SK-N-SH (cell line): ENCODE measurements around the gene ANKMY1. TPM values are rescaled to one million over a fixed set of nuclear protein-coding genes. Genes with fewer than 3 reads are reported as not detected.

Experiments used
- CTCF ChIA-PET: fragments of 300-600, 350-600 bp; formaldehyde crosslinking; extraction: SDS; loops from one replicate; lab custom pipeline; 2021; lab: Yijun Ruan, JAX
- POLR2A ChIA-PET: fragments of 350-600 bp; sonication (Branson Sonifier 250); formaldehyde crosslinking; extraction: SDS; loops from one replicate; lab custom pipeline; 2020; ENCODE audit warnings: antibody characterized with exemption, inconsistent platforms; lab: Yijun Ruan, JAX
- DNase-seq: peaks from one replicate; pipeline ENCODE4 v3.0.0; 2012
- H2AFZ ChIP-seq: fragments of 200-600 bp; sonication (generic); 2 replicates; pipeline ENCODE4 v1.8.1; 2016; ENCODE audit warnings: antibody characterized with exemption, mild to moderate bottlenecking, low read depth
- H3F3A ChIP-seq: fragments of 200-600 bp; sonication (generic); replicated peaks from 2 replicates; pipeline ENCODE3; 2016; ENCODE audit warnings: antibody characterized with exemption, mild to moderate bottlenecking; ENCODE audit not compliant: insufficient read depth
- H3K27ac ChIP-seq, 2 experiments: fragments of 200-500 bp in 1 of 2; fragments of 200-600 bp in 1 of 2; sonication (Bioruptor generic) in 1 of 2; sonication (generic), shearing (Covaris generic) in 1 of 2; 2 replicates each; pipeline versions ENCODE4 v1.5.1 to v1.6.1; 2014 to 2016; ENCODE audit warnings: low read depth in 2 of 2, inconsistent platforms in 1 of 2, low read length in 1 of 2, mild to moderate bottlenecking in 1 of 2, mixed read lengths in 1 of 2
- H3K27me3 ChIP-seq: fragments of 200-600 bp; sonication (generic), shearing (Covaris generic); 2 replicates; pipeline ENCODE4 v1.6.1; 2016; ENCODE audit warnings: mixed run types; ENCODE audit not compliant: insufficient read depth
- H3K36me3 ChIP-seq, 2 experiments: fragments of 200-500 bp in 1 of 2; fragments of 200-600 bp in 1 of 2; sonication (Bioruptor generic) in 1 of 2; sonication (generic) in 1 of 2; replicated peaks in 1 of 2; 2 replicates each; pipeline versions ENCODE3 to v1.5.1; 2014 to 2016; ENCODE audit warnings: low read length in 1 of 2, mild to moderate bottlenecking in 1 of 2; ENCODE audit not compliant: insufficient read depth in 2 of 2, control insufficient read depth in 1 of 2
- H3K4me1 ChIP-seq, 2 experiments: fragments of 200-500 bp in 1 of 2; fragments of 200-600 bp in 1 of 2; sonication (Bioruptor generic) in 1 of 2; sonication (generic), shearing (Covaris generic) in 1 of 2; 2 replicates each; pipeline versions ENCODE4 v1.5.1 to v1.6.1; 2014 to 2016; ENCODE audit warnings: low read depth in 1 of 2, low read length in 1 of 2, mixed run types in 1 of 2; ENCODE audit not compliant: insufficient read depth in 2 of 2, control insufficient read depth in 1 of 2
- H3K4me2 ChIP-seq: fragments of 200-600 bp; sonication (generic), shearing (Covaris generic); 2 replicates; pipeline ENCODE4 v1.6.1; 2017; ENCODE audit warnings: mixed run types
- H3K4me3 ChIP-seq, 2 experiments: fragments of 200-500 bp in 1 of 2; fragments of 200-600 bp in 1 of 2; sonication (Bioruptor generic) in 1 of 2; sonication (generic), shearing (Covaris generic) in 1 of 2; 2 replicates each; pipeline versions ENCODE4 v1.5.1 to v1.8.1; 2014 to 2016; ENCODE audit warnings: low read depth in 2 of 2, inconsistent platforms in 1 of 2, low read length in 1 of 2, mild to moderate bottlenecking in 1 of 2, mixed read lengths in 1 of 2, moderate library complexity in 1 of 2
- H3K79me2 ChIP-seq: fragments of 200-600 bp; sonication (generic); 2 replicates; pipeline ENCODE4 v1.8.1; 2017; ENCODE audit warnings: mild to moderate bottlenecking; ENCODE audit not compliant: insufficient read depth
- H3K9ac ChIP-seq: fragments of 200-600 bp; sonication (generic); 2 replicates; pipeline ENCODE4 v1.6.1; 2017; ENCODE audit warnings: mixed run types
- H3K9me2 ChIP-seq: fragments of 200-600 bp; sonication (generic); 2 replicates; pipeline ENCODE4 v1.6.1; 2017; ENCODE audit warnings: mixed run types
- H3K9me3 ChIP-seq: fragments of 200-600 bp; sonication (generic); 2 replicates; pipeline ENCODE4 v1.6.1; 2017; ENCODE audit warnings: mixed run types, mild to moderate bottlenecking, moderate library complexity
- H4K20me1 ChIP-seq: fragments of 200-600 bp; sonication (generic); 2 replicates; pipeline ENCODE4 v1.6.1; 2017; ENCODE audit warnings: mild to moderate bottlenecking, mixed run types; ENCODE audit not compliant: insufficient read depth
- ELF1 ChIP-seq: IDR thresholded peaks from 2 replicates; pipeline ENCODE4 v1.4.0; 2012
- FOXJ3 ChIP-seq: sonication (generic); formaldehyde crosslinking; IDR thresholded peaks from 2 replicates; pipeline ENCODE4 v1.5.1; 2020; ENCODE audit warnings: mild to moderate bottlenecking, missing genetic modification reagents
- FOXM1 ChIP-seq: IDR thresholded peaks from 2 replicates; pipeline ENCODE4 v1.4.0; 2012; ENCODE audit warnings: low read depth, mild to moderate bottlenecking
- GATA2 ChIP-seq: sonication (generic); formaldehyde crosslinking; IDR thresholded peaks from 2 replicates; pipeline ENCODE4 v1.5.0; 2020; ENCODE audit warnings: mild to moderate bottlenecking, missing genetic modification reagents
- NFIC ChIP-seq: IDR thresholded peaks from 2 replicates; pipeline ENCODE4 v1.4.0; 2012; ENCODE audit warnings: borderline replicate concordance
- POLR2AphosphoS5 ChIP-seq: IDR thresholded peaks from 2 replicates; pipeline ENCODE4 v1.6.1; 2012; ENCODE audit warnings: low read depth, low read length
- RAD21 ChIP-seq: IDR thresholded peaks from 2 replicates; pipeline ENCODE4 v1.6.1; 2012; ENCODE audit warnings: mild to moderate bottlenecking, low read length
- RXRA ChIP-seq: IDR thresholded peaks from 2 replicates; pipeline ENCODE4 v1.4.0; 2012; ENCODE audit warnings: low read depth, mild to moderate bottlenecking, borderline replicate concordance
- SIN3A ChIP-seq: IDR thresholded peaks from 2 replicates; pipeline ENCODE4 v1.6.1; 2012; ENCODE audit warnings: low read depth, mild to moderate bottlenecking, low read length, moderate library complexity, borderline replicate concordance
- SMC3 ChIP-seq: IDR thresholded peaks from 2 replicates; pipeline ENCODE4 v1.6.1; 2012; ENCODE audit warnings: low read depth, low read length, improper control_type of control experiment
- YY1 ChIP-seq: IDR thresholded peaks from 2 replicates; pipeline ENCODE4 v1.4.0; 2012; ENCODE audit warnings: low read depth, mild to moderate bottlenecking
- WGBS: methylation state at CpG from one replicate; pipeline ENCODE4 v1.1.6; 2017; ENCODE audit warnings: low lambda C conversion rate; 5-methylcytosine and 5-hydroxymethylcytosine counted together
- polyA plus RNA-seq, 3 experiments: library from polyadenylated mRNA; depleted of rRNA; stranded (reverse); fragments of >200 nt; gene quantifications; 2 replicates each; pipeline ENCODE4 v1.2.3, GENCODE V29; 2012
- TF ChIP-seq, protein P1 (sequence below): fragments of 200-600 bp; sonication (generic); IDR thresholded peaks from 2 replicates; pipeline ENCODE4 v1.6.1; 2017; ENCODE audit warnings: antibody characterized with exemption, mild to moderate bottlenecking, moderate library complexity
- TF ChIP-seq, protein P2 (sequence below): IDR thresholded peaks from 2 replicates; pipeline ENCODE4; 2012

The ANKMY1 gene
- polyA plus RNA-seq, 1 of the 3 experiments (the other 2 are of a cell fraction): 12.1 TPM

GRCh38 chr2:240513549-240514287 is 44.1 kb downstream of the ANKMY1 start:
- Histone ChIP-seq H3K36me3 (peaks cover 3 to 14% of the 10 kb centered on the region in 2 experiments), H3F3A (no peaks in the 10 kb centered on the region), H3K9me2 (no peaks in the 10 kb centered on the region), H3K9me3 (no peaks in the 10 kb centered on the region), H3K27me3 (no peaks in the 10 kb centered on the region), H3K9ac (no peak overlapping the region), H4K20me1 (no peaks in the 10 kb centered on the region), H2AFZ (no peak overlapping the region), H3K4me1 (no peaks in the 10 kb centered on the region; a peak in 1 of 4 replicates), H3K27ac (no peak overlapping the region), H3K79me2 (no peaks in the 10 kb centered on the region), H3K4me2 (no peak overlapping the region), H3K4me3 (no peak overlapping the region)
- POLR2A ChIA-PET: interaction anchor here (1.0 kb wide), 1 partner anchor 47 kb away, joined by 3 read pairs; no protein-coding TSS in a partner anchor
- WGBS: 59% methylated on average over 11 of the region's 13 CpGs
- TF ChIP-seq POLR2AphosphoS5 (no peak), RXRA (no peak), NFIC (no peak), SIN3A (no peak), RAD21 (peak; percentile 72), SMC3 (peak; percentile 65), YY1 (no peak)
- TF ChIP-seq, protein P1, sequence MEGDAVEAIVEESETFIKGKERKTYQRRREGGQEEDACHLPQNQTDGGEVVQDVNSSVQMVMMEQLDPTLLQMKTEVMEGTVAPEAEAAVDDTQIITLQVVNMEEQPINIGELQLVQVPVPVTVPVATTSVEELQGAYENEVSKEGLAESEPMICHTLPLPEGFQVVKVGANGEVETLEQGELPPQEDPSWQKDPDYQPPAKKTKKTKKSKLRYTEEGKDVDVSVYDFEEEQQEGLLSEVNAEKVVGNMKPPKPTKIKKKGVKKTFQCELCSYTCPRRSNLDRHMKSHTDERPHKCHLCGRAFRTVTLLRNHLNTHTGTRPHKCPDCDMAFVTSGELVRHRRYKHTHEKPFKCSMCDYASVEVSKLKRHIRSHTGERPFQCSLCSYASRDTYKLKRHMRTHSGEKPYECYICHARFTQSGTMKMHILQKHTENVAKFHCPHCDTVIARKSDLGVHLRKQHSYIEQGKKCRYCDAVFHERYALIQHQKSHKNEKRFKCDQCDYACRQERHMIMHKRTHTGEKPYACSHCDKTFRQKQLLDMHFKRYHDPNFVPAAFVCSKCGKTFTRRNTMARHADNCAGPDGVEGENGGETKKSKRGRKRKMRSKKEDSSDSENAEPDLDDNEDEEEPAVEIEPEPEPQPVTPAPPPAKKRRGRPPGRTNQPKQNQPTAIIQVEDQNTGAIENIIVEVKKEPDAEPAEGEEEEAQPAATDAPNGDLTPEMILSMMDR: peak; percentile 55
- TF ChIP-seq, protein P2, sequence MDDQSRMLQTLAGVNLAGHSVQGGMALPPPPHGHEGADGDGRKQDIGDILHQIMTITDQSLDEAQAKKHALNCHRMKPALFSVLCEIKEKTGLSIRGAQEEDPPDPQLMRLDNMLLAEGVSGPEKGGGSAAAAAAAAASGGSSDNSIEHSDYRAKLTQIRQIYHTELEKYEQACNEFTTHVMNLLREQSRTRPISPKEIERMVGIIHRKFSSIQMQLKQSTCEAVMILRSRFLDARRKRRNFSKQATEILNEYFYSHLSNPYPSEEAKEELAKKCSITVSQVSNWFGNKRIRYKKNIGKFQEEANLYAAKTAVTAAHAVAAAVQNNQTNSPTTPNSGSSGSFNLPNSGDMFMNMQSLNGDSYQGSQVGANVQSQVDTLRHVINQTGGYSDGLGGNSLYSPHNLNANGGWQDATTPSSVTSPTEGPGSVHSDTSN: no peak
- CTCF ChIA-PET: interaction anchor here (0.6 to 2.3 kb wide), 28 partner anchors 9 to 326 kb away, joined by 3 to 11 read pairs (median 4); partner anchors contain the start of gene RNPEPL1
- peak; percentile 87 for DNase-seq

DNA sequence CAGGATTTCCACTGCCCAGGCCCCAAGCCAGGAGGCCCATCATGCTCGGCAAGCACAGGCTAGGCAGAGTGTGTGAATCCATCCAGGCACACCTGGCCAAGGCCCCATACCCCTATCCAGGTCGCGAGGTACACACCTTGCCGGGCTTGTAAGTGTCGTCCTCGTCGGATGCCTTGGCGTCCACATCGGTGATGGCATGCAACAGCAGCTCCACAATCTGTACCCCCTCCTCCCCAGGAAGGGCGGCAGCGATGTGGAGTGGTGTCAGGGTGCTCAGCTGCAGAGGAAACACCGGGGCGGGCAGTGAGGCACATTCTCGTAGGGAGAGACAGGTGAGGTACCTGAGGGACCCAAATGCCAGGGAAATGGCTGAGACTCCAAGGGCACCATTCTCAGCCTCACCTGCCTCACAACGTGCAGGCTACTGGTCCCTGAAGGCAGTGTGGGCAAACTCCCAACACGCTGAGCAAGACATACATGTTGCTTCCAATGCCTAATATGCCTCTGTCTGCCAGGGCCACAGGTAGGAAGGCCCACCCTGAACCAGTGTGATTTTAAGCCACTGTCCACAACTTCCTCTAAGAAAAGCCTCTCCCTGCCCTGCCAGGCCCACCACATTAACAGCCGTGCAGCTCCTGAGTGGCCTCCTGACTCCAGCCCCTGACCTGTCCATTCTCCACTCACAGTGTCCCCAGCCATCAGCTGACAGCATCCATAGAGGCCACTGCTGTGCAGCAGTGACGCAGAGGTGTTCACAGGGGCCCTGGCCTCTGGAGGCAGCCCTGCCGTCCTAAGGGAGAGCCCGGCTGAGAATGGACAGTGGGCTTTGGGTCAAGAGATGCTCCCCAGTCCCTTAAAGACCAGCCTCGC is 44.9 kb downstream of the ANKMY1 start:
- no peak overlapping the region for H2AFZ ChIP-seq
- H3K4me2 ChIP-seq: no peak overlapping the region
- 98% methylated on average over 17 of the region's 21 CpGs for WGBS
- H3K27me3 ChIP-seq: no peaks in the 10 kb centered on the region
- H3K9me2 ChIP-seq: no peaks in the 10 kb centered on the region
- no peaks in the 10 kb centered on the region for H3K9me3 ChIP-seq
- CTCF ChIA-PET: interaction anchor here (1.4 to 2.3 kb wide), 4 partner anchors 9 to 327 kb away, joined by 4 to 11 read pairs (median 5); no protein-coding TSS in a partner anchor
- no peak overlapping the region for H3K27ac ChIP-seq
- POLR2A ChIA-PET: no interaction called here
- H3K36me3 ChIP-seq: peaks cover 3 to 14% of the 10 kb centered on the region in 2 experiments
- no peaks in the 10 kb centered on the region; a peak in 1 of 4 replicates for H3K4me1 ChIP-seq
- no peaks in the 10 kb centered on the region for H3K79me2 ChIP-seq
- no peaks in the 10 kb centered on the region for H4K20me1 ChIP-seq
- peak; percentile 9 for DNase-seq
- no peak overlapping the region for H3K9ac ChIP-seq
- no peak overlapping the region for H3K4me3 ChIP-seq
- H3F3A ChIP-seq: no peaks in the 10 kb centered on the region
- TF ChIP-seq GATA2 (CRISPR knock-in tag): no peak
- TF ChIP-seq, protein P1: no peak
- no peak for TF ChIP-seq FOXM1
- TF ChIP-seq ELF1: no peak
- TF ChIP-seq FOXJ3 (CRISPR knock-in tag): no peak
